Measurements from ENCODE around the gene HSD17B4.
A peak's percentile ranks its signal among the peaks of the same experiment; 100 is the strongest.
"Not testable (repeated sequence)": the region's sequence is repeated elsewhere in the genome, so short reads cannot be mapped to it uniquely, and the experiment has no call there.

Gene HSD17B4

DNA sequence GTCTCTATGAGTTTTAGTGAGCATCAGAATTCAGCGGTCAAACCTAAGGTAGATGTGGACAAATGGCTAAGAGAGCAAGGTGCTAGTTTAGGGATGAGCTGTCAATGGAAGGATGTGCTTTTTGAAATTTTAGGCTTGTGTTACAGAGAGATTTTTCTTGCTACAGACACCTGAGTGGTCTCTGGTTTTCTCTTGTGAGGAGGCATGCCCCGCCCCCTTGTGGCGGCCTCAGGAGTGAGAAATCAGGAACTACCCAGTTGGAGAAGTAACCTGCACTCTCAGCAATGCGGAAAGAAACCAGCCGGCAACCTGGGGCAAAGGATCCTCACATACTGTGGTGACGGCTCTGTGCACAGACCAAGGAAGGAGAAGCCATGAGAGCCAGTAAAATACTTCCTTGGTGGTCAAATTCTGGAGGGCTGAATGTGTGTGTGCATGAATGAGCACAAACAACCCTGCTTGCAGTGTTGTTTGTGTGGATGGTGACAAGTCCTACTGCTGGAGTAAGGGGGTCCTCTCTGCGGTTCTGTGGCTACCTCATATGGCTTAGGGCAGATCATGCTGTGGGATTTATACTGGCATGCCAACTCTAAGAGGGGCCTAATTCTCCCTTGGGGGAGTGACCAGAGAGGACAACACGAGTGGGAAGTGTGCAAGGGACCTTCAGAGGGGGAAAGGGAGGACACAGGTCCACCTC is 16.7 kb upstream of the HSD17B4 start:
- in situ Hi-C loops (cut with HindIII; ENCODE audit: low pct_ligation_motif_present, low sequenced_read_pairs) = no loop called here
- Histone ChIP-seq H3K27ac (no peak overlapping the region), H3K27me3 (replicated peaks) (no peaks in the 10 kb centered on the region), H3K36me3 (replicated peaks) (no peaks in the 10 kb centered on the region), H3K4me3 (ENCODE audit: low read depth, low read length) (no peak overlapping the region)
- TF ChIP-seq, protein P1, sequence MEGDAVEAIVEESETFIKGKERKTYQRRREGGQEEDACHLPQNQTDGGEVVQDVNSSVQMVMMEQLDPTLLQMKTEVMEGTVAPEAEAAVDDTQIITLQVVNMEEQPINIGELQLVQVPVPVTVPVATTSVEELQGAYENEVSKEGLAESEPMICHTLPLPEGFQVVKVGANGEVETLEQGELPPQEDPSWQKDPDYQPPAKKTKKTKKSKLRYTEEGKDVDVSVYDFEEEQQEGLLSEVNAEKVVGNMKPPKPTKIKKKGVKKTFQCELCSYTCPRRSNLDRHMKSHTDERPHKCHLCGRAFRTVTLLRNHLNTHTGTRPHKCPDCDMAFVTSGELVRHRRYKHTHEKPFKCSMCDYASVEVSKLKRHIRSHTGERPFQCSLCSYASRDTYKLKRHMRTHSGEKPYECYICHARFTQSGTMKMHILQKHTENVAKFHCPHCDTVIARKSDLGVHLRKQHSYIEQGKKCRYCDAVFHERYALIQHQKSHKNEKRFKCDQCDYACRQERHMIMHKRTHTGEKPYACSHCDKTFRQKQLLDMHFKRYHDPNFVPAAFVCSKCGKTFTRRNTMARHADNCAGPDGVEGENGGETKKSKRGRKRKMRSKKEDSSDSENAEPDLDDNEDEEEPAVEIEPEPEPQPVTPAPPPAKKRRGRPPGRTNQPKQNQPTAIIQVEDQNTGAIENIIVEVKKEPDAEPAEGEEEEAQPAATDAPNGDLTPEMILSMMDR (IDR thresholded peaks at IDR 0.05; ENCODE audit: low read depth, low read length, missing control alignments) = peak; percentile 85
- peak; percentile 44 for DNase-seq

DNA sequence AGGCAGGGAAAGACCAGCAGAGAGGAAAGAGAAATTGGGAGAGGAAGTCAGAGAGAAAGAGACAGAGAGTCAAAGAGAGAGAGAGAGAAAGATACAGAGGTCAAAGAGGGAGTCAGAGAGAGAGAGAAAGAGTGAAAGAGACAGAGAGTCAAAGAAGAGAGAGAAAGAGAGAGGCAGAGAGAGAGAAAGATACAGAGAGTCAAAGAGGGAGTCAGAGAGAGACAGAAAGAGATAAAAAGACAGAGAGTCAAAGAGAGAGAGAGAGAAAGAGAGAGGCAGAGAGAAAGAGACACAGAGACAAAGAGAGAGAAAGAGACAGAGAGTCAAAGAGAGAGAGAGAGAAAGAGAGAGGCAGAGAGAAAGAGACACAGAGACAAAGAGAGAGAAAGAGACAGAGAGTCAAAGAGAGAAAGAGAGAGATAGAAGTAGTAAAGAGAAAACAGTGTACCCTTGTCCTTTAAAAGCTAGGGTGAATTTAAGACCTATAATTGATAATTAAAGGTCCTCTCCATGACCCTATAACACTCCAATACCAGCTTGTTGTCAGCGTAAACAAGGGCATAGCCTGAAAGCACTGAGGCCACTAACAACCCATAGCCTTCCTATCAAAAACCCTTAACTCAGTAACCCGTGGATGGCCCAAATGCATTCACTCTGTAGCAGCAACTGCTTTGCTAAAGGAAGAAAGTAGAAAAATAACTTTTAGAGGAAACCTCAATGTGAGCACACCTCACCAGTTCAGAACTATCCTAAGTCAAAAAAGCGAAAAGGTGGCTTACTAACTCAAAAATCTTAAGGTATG is 14.3 kb upstream of the HSD17B4 start:
- H3K4me3 ChIP-seq (ENCODE audit: low read depth, low read length); H3K27me3 ChIP-seq (replicated peaks); H3K27ac ChIP-seq; in situ Hi-C loops (cut with HindIII; ENCODE audit: low pct_ligation_motif_present, low sequenced_read_pairs); DNase-seq; H3K36me3 ChIP-seq (replicated peaks): not testable (repeated sequence)

DNA sequence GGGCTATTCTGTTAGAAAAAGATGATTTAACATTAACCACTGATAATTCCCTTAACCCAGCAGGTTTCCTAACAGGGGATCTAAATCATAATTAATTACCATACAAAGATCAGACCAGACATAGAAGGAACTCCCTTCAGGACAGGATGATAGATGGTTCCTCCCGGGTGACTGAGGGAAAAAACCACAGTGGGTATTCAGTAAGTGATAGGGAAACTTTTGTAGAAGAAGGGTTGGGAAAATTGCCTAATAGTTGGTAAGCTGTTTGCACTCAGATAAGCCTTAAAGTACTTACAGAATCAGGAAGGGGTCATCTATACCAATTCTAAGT is 13.7 kb upstream of the HSD17B4 start:
- H3K27ac ChIP-seq; H3K4me3 ChIP-seq (ENCODE audit: low read depth, low read length); H3K36me3 ChIP-seq (replicated peaks); in situ Hi-C loops (cut with HindIII; ENCODE audit: low pct_ligation_motif_present, low sequenced_read_pairs); H3K27me3 ChIP-seq (replicated peaks); DNase-seq: not testable (repeated sequence)

DNA sequence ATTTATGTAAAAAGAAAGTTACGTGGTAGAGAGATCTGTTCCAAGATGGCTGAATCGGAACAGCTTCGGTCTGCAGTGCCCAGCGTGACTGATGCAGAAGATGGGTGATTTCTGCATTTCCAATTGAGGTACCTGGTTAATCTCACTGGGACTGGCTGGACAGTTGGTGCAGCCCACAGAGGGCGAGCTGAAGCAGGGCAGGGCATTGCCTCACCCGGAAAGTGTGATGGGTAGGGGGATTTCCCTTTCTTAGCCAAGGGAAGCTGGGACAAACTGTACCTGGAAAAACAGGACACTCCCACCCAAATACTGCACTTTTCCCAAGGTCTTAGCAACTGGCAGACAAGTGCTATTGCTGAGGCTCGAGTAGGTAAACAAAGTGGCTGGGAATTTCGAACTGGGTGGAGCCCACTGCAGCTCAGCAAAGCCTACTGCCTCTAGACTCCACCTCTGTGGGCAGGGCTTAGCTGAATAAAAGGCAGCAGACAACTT is 13.1 kb upstream of the HSD17B4 start:
- DNase-seq = no peak
- Histone ChIP-seq H3K36me3 (replicated peaks) (no peaks in the 10 kb centered on the region), H3K27ac (no peak overlapping the region), H3K27me3 (replicated peaks) (no peaks in the 10 kb centered on the region), H3K4me3 (ENCODE audit: low read depth, low read length) (no peak overlapping the region)
- TF ChIP-seq, protein P1 (IDR thresholded peaks at IDR 0.05; ENCODE audit: low read depth, low read length, missing control alignments) = no peak
- in situ Hi-C loops (cut with HindIII; ENCODE audit: low pct_ligation_motif_present, low sequenced_read_pairs) = no loop called here

DNA sequence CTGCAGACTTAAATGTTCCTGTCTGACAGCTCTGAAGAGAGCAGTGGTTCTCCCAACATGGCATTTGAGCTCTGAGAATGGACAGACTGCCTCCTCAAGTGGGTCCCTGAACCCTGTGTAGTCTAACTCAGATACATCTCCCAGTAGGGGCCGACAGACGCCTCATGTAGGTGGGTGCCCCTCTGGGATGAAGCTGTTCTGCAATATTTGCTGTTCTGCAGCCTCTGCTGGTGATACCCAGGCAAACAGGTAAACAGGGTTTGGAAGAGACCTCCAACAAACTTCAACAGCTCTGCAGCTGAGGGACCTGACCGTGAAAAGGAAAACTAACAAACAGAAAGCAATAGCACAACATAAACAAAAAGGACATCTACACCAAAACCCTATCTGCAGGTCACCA is 12.7 kb upstream of the HSD17B4 start:
- H3K27me3 ChIP-seq (replicated peaks); in situ Hi-C loops (cut with HindIII; ENCODE audit: low pct_ligation_motif_present, low sequenced_read_pairs); H3K36me3 ChIP-seq (replicated peaks); DNase-seq; H3K4me3 ChIP-seq (ENCODE audit: low read depth, low read length); H3K27ac ChIP-seq: not testable (repeated sequence)

DNA sequence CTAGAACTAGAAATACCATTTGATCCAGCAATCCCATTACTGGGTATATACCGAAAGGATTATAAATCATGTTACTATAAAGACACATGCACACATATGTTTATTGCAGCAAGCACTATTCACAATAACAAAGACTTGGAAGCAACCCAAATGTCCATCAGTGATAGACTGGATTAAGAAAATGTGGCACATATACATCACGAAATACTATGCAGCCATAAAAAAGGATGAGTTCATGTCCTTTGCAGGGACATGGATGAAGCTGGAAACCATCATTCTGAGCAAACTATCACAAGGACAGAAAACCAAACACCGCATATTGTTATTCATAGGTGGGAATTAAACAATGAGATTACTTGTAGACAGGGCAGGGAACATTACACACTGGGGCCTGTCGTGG is 7.7 kb upstream of the HSD17B4 start:
- in situ Hi-C loops (cut with HindIII; ENCODE audit: low pct_ligation_motif_present, low sequenced_read_pairs); H3K36me3 ChIP-seq (replicated peaks); H3K27me3 ChIP-seq (replicated peaks); H3K4me3 ChIP-seq (ENCODE audit: low read depth, low read length); H3K27ac ChIP-seq; DNase-seq: not testable (repeated sequence)

DNA sequence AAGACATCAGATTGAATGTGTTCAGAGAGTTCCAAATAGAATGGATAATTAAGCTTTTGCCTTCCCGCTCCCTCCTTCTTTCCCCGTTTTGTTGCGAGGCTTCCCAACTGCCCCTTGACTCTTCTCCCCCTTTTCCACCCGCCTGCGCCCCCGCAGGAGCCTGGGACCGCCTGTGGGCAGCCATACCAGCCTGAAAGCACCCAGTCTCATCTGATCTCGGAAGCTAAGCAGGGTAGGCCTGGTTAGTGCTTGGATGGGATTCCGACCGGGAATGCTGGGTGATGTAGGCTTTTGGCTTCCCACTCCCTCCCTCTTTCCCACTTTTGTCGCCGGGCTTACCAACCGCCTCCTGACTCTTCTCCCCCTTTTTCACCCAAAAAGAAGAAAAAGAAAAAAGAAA is 6.8 kb upstream of the HSD17B4 start:
- in situ Hi-C loops (cut with HindIII; ENCODE audit: low pct_ligation_motif_present, low sequenced_read_pairs) = no loop called here
- TF ChIP-seq, protein P1 (IDR thresholded peaks at IDR 0.05; ENCODE audit: low read depth, low read length, missing control alignments) = no peak
- H3K27ac ChIP-seq = no peak overlapping the region
- H3K27me3 ChIP-seq (replicated peaks) = no peaks in the 10 kb centered on the region
- H3K4me3 ChIP-seq (ENCODE audit: low read depth, low read length) = no peak overlapping the region
- H3K36me3 ChIP-seq (replicated peaks) = no peaks in the 10 kb centered on the region
- DNase-seq = no peak

All from brain microvascular endothelial cell (primary cell).